ENCODE measurements around the gene HIBADH. TPM values are rescaled to one million over a fixed set of nuclear protein-coding genes. Genes with fewer than 3 reads are reported as not detected.

Gene HIBADH
- total RNA-seq, 2 experiments from 2014 or later, result 19.2 to 24.0 TPM

DNA sequence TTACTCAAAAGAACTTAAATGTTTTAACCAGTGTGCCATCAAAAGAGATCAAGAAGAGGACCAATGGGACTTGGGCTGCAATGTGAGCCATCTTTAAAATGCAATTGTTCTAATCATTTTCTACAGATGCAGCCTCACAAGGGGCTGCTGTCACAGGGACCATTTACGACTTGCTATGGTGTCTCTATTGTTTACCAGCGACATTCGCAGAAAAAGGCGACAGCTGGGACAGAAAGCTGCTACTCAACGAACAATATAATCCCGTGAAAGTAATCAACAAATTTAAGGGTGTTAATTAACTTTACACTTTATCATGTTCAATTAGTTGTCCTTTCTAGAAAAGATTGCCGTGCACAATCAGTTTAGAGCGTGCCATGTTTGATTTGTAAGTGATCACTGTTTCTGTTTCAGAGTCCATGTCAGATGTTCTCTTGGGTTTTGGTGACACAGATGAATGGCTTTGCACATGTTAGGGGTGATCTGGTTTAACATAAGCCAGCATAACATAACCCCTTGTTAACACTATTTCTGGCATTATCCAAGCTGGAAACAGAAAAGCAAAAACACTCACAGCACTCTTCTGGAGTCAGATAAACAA is 110.8 kb downstream of the HIBADH start:
- Histone ChIP-seq H3K27ac (ENCODE audit: low read depth, low read length, poor library complexity, severe bottlenecking) (no peak overlapping the region), H3K79me2 (ENCODE audit: insufficient read depth, low read depth, low read length) (no peaks in the 10 kb centered on the region), H3K36me3 (ENCODE audit: insufficient read depth, low read length) (no peaks in the 10 kb centered on the region), H2AFZ (ENCODE audit: low read length) (no peak overlapping the region), H4K20me1 (ENCODE audit: insufficient read depth, low read length) (no peaks in the 10 kb centered on the region), H3K9me3 (ENCODE audit: low read length) (no peaks in the 10 kb centered on the region), H3K4me3 (ENCODE audit: low read depth, low read length, poor library complexity, severe bottlenecking) (no peak overlapping the region), H3K4me2 (ENCODE audit: low read length) (no peak overlapping the region), H3K4me1 (ENCODE audit: insufficient read depth, low read length, poor library complexity, severe bottlenecking) (no peaks in the 10 kb centered on the region), H3K9me2 (ENCODE audit: insufficient read depth, low read length) (no peaks in the 10 kb centered on the region)
- BruUV-seq (replicated peaks), result no TSS peak
- TF ChIP-seq, protein P1, sequence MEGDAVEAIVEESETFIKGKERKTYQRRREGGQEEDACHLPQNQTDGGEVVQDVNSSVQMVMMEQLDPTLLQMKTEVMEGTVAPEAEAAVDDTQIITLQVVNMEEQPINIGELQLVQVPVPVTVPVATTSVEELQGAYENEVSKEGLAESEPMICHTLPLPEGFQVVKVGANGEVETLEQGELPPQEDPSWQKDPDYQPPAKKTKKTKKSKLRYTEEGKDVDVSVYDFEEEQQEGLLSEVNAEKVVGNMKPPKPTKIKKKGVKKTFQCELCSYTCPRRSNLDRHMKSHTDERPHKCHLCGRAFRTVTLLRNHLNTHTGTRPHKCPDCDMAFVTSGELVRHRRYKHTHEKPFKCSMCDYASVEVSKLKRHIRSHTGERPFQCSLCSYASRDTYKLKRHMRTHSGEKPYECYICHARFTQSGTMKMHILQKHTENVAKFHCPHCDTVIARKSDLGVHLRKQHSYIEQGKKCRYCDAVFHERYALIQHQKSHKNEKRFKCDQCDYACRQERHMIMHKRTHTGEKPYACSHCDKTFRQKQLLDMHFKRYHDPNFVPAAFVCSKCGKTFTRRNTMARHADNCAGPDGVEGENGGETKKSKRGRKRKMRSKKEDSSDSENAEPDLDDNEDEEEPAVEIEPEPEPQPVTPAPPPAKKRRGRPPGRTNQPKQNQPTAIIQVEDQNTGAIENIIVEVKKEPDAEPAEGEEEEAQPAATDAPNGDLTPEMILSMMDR (conservative IDR thresholded peaks at IDR 0.05; ENCODE audit: low read length), result no peak
- TF ChIP-seq EZH2phosphoT487 (IDR thresholded peaks at IDR 0.05; ENCODE audit: borderline replicate concordance, low read depth, low read length), result no peak
- CTCF ChIA-PET (ENCODE audit: unreplicated experiment), result no interaction called here
- no peak for DNase-seq (ENCODE audit: low spot score)
- POLR2A ChIA-PET, result interaction anchor here (0.7 to 1.5 kb wide), 3 partner anchors 22 to 37 kb away, joined by 3 to 6 read pairs (median 5); no protein-coding TSS in a partner anchor
- intact Hi-C loops (cut with micrococcal nuclease; ENCODE audit: unreplicated experiment), result no loop called here

- BruUV-seq (replicated peaks), result no TSS peak
- H3K4me3 ChIP-seq (ENCODE audit: low read depth, low read length, poor library complexity, severe bottlenecking), result no peak overlapping the region
- H3K36me3 ChIP-seq (ENCODE audit: insufficient read depth, low read length), result no peaks in the 10 kb centered on the region
- no peaks in the 10 kb centered on the region for H3K4me1 ChIP-seq (ENCODE audit: insufficient read depth, low read length, poor library complexity, severe bottlenecking)
- H3K9me3 ChIP-seq (ENCODE audit: low read length), result no peaks in the 10 kb centered on the region
- H3K79me2 ChIP-seq (ENCODE audit: insufficient read depth, low read depth, low read length), result no peaks in the 10 kb centered on the region
- TF ChIP-seq, protein P1 (conservative IDR thresholded peaks at IDR 0.05; ENCODE audit: low read length), result no peak
- no peak for TF ChIP-seq EZH2phosphoT487 (IDR thresholded peaks at IDR 0.05; ENCODE audit: borderline replicate concordance, low read depth, low read length)
- H3K4me2 ChIP-seq (ENCODE audit: low read length), result no peak overlapping the region
- no peak overlapping the region for H3K27ac ChIP-seq (ENCODE audit: low read depth, low read length, poor library complexity, severe bottlenecking)
- H3K9me2 ChIP-seq (ENCODE audit: insufficient read depth, low read length), result no peaks in the 10 kb centered on the region
- DNase-seq (ENCODE audit: low spot score), result no peak
- CTCF ChIA-PET (ENCODE audit: unreplicated experiment), result no interaction called here
- POLR2A ChIA-PET, result no interaction called here
- no peak overlapping the region for H2AFZ ChIP-seq (ENCODE audit: low read length)
- intact Hi-C loops (cut with micrococcal nuclease; ENCODE audit: unreplicated experiment), result no loop called here
- H4K20me1 ChIP-seq (ENCODE audit: insufficient read depth, low read length), result no peaks in the 10 kb centered on the region
Observed at GRCh38 chr7:27549606-27550005, 113.1 kb downstream of the HIBADH start.

DNA sequence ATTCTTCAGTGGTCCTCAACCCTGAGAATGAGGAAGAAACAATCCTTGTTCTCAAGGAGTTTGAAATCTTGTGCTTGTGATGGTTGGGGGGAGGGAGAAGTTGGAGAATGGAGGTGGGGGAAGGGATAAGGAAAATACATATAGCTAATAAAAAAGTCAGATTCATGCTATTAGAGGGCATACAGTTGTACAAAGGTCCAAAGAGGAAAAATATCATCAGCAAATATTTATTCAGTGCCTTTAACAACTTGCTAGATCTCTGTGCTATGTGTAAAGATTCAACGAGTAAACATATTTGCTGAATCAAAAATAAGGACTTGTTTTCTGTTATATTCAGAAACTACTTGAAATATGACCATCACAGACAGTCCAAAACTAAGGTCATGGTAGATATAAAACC is 114.4 kb downstream of the HIBADH start:
- no peaks in the 10 kb centered on the region for H3K36me3 ChIP-seq (ENCODE audit: insufficient read depth, low read length)
- no peak overlapping the region for H3K4me2 ChIP-seq (ENCODE audit: low read length)
- no peaks in the 10 kb centered on the region for H3K4me1 ChIP-seq (ENCODE audit: insufficient read depth, low read length, poor library complexity, severe bottlenecking)
- no peak overlapping the region for H3K4me3 ChIP-seq (ENCODE audit: low read depth, low read length, poor library complexity, severe bottlenecking)
- no TSS peak for BruUV-seq (replicated peaks)
- intact Hi-C loops (cut with micrococcal nuclease; ENCODE audit: unreplicated experiment), result no loop called here
- H3K27ac ChIP-seq (ENCODE audit: low read depth, low read length, poor library complexity, severe bottlenecking), result no peak overlapping the region
- ChIA-PET CTCF (ENCODE audit: unreplicated experiment) (no interaction called here), POLR2A (no interaction called here)
- H2AFZ ChIP-seq (ENCODE audit: low read length), result no peak overlapping the region
- TF ChIP-seq, protein P1 (conservative IDR thresholded peaks at IDR 0.05; ENCODE audit: low read length), result no peak
- no peaks in the 10 kb centered on the region for H3K9me2 ChIP-seq (ENCODE audit: insufficient read depth, low read length)
- no peaks in the 10 kb centered on the region for H3K9me3 ChIP-seq (ENCODE audit: low read length)
- H3K79me2 ChIP-seq (ENCODE audit: insufficient read depth, low read depth, low read length), result no peaks in the 10 kb centered on the region; the same call in 1 of the 2 replicates
- no peak for DNase-seq (ENCODE audit: low spot score)
- H4K20me1 ChIP-seq (ENCODE audit: insufficient read depth, low read length), result no peaks in the 10 kb centered on the region
